HG03469 (cell line): ENCODE results near the gene PRR16.

Experiments used
- ATAC-seq: cut with Tn5 transposase; IDR thresholded peaks from one replicate; pipeline ENCODE4 v1.9.1; 2021; ENCODE audit warnings: mild to moderate bottlenecking, moderate library complexity, moderate number of reproducible peaks; ENCODE audit not compliant: unreplicated experiment

PRR16 gene

GRCh38 chr5:120512791-120513650, 48.9 kb downstream of the PRR16 start:
- ATAC-seq, result no peak

- no peak for ATAC-seq
Measured at GRCh38 chr5:120516805-120517204, 52.7 kb downstream of the PRR16 start.

GRCh38 chr5:120517607-120518252, 53.6 kb downstream of the PRR16 start:
- ATAC-seq, result no peak

DNA sequence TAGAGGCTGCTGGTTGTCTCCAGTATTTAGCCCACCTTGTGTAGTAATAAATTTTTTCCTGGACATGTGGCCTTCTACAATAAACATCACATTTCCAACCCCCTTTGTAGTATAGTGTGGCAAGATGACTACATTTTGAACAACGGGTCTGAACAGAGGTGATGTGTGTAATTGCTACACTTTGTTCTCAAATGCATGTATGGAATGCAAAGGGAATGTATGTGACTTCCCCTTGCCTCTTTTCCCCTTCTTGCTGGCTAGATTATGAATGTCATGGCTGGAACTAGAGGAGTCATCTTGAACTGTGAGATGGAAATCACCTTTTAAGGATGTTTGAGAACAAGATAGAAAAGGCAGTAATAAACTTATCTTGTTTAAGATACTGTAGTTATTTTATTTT, 54.5 kb downstream of the PRR16 start:
- no peak for ATAC-seq

DNA sequence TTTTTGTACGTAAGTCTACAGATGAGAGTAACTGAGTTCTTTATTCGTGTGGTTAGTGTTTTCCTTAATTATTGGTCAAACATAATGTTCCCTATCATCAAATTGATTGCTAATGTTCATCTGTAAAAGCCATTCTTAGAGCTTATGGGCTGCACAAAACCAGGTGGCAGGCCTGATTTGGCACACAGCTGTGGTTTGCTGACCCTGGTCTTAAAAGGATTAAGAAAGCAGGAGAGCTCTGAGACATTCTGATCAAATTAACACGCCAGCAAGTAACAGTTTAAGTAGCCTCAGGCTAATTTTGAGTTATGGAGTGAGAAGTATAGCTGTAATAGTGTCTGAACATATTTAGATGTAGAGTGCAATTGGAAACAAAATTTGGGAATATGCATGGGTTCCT, 63.2 kb downstream of the PRR16 start:
- no peak for ATAC-seq

GRCh38 chr5:120528609-120529008, 64.5 kb downstream of the PRR16 start:
- no peak for ATAC-seq

- no peak for ATAC-seq
Measured at GRCh38 chr5:120529386-120529785, 65.3 kb downstream of the PRR16 start.

- ATAC-seq, result no peak
Measured at GRCh38 chr5:120531215-120531614, 67.1 kb downstream of the PRR16 start.

DNA sequence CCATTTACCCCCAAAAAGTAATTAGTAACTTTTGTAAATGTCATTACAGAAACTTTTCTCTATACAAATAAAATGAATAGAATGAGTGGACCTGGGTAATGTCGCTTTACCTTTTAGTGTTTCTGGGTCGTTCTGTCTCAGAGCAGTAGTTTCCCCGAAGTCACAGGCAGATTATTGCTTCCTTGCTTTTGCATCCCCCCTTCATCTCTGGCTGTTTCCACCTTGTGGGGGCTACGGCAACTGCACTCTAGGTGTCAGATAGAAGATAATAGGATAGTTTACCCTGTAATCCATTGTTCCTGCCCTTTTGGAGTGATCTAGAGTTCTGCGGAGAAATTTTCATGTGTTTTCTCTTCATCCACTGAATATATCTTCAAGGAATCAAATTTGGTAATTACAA, 68.7 kb downstream of the PRR16 start:
- no peak for ATAC-seq

GRCh38 chr5:120533581-120533980, 69.5 kb downstream of the PRR16 start:
- no peak for ATAC-seq

GRCh38 chr5:120535900-120536299, 71.8 kb downstream of the PRR16 start:
- no peak for ATAC-seq

GRCh38 chr5:120538149-120538548, 74.0 kb downstream of the PRR16 start:
- no peak for ATAC-seq

- no peak for ATAC-seq
Measured at GRCh38 chr5:120538644-120539043, 74.5 kb downstream of the PRR16 start.

DNA sequence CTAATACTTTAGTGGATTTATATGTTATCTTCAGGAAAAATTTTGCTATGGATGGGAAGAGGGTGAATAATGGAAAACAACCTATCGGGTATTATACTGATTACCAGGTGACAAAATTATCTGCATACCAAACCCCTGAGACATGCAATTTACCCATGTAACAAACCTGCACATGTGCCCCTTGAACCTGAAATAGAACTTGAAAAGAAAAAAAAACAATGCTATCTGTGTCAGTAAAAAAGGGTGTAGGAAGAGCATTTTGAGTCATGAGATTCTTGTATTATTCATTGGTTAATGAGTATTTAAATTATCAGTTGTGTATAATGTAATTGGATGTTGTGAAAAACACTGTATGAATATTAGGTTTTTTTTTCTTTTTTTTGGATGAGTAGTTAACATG, 75.4 kb downstream of the PRR16 start:
- no peak for ATAC-seq

GRCh38 chr5:120540097-120540496, 76.0 kb downstream of the PRR16 start:
- no peak for ATAC-seq

DNA sequence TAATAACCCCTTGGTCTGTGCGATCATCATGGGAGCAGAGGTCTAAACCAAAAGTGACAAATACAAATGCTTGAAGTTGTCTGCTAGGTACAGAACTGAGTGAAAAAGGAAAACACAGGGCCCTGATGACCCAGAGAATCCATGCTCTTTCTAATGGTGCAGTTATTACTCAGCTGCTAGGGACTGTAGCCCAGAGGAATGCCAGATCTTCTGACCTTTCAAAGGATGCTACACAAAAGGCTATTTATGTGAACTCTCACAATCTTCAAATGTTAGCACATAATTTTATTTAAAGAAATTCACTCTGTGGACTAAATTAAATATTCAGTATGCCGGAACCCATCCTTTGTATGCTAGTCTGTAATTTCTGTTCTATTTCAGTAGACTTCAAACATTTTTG, 79.9 kb downstream of the PRR16 start:
- no peak for ATAC-seq

DNA sequence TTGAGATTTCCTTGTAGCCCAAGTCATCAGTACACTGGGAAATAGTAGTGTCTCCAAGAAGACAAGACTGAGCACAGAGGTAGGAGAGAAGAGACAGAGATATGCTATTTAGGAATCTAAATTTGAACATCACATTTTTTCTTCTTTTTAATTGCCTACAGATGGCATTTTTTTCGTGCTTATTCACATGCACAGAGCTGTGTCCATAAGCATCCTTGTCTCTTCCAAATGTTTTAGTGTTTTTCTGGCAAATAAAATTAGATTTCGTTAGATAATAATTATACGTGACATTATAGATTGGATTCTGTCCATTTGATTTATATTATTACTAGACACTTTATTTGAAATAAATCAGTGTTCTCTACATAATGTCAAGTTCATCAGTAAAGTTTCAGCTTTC, 80.9 kb downstream of the PRR16 start:
- no peak for ATAC-seq

DNA sequence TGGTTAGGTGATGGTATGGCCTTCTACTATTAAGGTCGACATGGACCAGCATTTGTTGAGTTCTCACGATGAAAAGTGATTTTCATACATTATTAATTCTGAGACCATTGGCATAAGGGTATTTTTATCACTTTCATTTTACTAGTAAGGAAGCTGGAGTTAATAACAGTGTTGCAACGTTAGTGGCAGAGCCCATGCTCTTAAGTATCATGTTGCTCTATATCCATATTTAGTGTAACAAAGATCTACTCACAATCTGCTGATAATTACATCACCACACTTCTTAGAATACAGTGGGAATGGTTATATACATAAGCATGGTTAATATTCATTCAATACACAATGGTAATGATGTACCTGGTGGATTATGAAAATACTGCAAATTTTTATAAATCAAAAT, 81.9 kb downstream of the PRR16 start:
- no peak for ATAC-seq

DNA sequence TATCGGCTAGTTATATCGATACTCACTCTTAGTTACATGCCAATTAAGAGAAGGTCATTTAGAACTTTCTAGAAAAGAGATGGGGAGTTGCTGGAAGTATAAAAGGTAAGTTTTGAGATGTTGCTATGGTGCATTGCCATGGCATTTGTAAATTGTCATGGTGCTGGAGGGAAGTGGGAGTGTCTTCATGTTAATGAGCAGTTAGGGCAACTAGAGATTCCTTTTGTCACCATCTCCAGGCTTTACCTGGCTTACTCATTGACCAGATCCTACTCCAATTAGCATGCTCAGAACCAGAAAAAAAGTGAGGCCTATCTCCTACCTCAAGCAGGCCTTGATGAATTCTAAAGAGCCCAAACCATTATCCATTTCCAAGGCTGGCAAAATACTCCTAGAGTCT, 82.8 kb downstream of the PRR16 start:
- no peak for ATAC-seq

GRCh38 chr5:120550358-120550757, 86.3 kb downstream of the PRR16 start:
- no peak for ATAC-seq

DNA sequence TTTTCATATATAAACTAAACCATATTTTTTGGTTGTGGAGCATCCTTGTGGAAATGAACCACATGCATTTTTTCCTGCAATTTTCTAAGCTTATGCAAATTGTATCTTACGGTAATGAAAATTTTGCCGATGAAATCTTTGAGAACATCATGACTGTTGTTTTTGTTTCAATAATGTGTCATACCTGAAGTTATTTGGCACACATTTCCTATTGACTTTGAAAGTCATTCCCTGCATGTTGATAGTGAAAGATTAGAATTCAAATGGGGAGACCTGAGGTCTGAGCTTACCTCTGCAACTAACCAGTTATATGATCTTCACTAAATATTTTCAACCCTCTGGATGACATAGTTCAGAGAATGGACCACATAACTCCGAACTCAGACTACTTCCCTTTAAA, 88.5 kb downstream of the PRR16 start:
- no peak for ATAC-seq

GRCh38 chr5:120555345-120555744, 91.2 kb downstream of the PRR16 start:
- ATAC-seq, result no peak
